HG02973 (cell line): ENCODE data around the gene CCT3.
"Not testable (repeated sequence)": the region's sequence is repeated elsewhere in the genome, so short reads cannot be mapped to it uniquely, and the experiment has no call there.

Experiments used
- ATAC-seq: cut with Tn5 transposase; IDR thresholded peaks from one replicate; pipeline ENCODE4 v1.9.1; 2021; ENCODE audit warnings: moderate library complexity; ENCODE audit not compliant: unreplicated experiment

The CCT3 gene

GRCh38 chr1:156337052-156337887, 822 bp downstream of the CCT3 start:
- no peak for ATAC-seq

GRCh38 chr1:156336242-156336641, 1.9 kb downstream of the CCT3 start:
- no peak for ATAC-seq

DNA sequence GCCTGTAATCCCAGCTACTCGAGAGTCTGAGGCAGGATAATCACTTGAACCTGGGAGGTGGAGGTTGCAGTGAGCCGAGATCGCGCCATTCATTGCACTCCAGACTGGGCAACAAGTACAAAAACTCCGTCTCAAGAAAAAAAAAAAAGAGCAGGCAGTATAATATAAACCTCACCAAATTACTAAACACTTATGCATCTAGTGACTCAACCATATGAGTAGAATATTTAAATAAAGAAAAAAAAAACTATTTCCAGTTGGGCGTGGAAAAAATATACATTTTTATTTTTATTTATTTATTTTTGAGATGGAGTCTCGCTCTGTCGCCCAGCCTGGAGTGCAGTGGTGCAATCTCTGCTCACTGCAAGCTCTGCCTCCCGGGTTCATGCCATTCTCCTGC, 14.9 kb downstream of the CCT3 start:
- not testable (repeated sequence) for ATAC-seq

GRCh38 chr1:156320560-156320959, 17.5 kb downstream of the CCT3 start:
- ATAC-seq, result no peak

- ATAC-seq, result no peak
Observed at GRCh38 chr1:156319664-156320063, 18.4 kb downstream of the CCT3 start.

DNA sequence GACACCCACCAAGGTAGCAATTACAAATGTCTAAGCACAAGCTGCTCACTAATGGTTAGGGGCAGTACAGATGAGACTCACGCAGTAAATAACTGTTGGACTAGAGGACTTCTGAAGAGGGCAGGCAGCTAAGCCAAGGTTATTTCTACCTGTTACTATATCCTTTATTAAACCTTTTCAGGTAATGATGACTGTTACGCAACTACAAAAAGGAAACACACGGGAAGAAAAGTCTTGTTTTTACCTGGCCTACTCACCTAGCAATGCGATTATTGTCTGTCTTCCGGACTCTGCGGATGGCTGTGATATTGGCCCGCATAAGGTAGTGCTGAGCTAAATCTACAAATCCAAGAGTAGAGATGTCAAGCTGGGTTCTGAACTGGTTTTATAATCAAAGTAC, 21.2 kb downstream of the CCT3 start:
- ATAC-seq, result no peak

DNA sequence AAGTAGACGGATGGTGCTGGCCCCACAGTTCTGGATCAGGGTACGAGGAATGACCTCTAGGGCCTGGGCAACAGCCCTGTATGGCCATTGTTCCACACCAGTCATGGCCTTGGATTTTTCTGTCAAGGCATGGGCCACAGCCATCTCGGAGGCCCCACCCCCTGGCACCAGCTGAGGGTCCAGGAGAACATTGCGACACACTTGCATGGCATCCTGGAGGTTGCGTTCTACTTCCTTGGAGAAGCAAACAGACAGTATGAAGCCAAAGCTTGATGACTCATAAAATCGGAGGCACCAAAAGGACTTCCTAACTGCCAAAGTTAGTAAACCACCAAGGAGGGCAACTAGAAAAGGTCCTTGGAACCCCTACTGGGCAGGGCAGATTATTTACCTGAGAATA, 27.1 kb downstream of the CCT3 start:
- no peak for ATAC-seq

- ATAC-seq, result no peak
Observed at GRCh38 chr1:156308078-156308477, 30.0 kb downstream of the CCT3 start.

- ATAC-seq, result no peak
Observed at GRCh38 chr1:156305215-156305614, 32.9 kb downstream of the CCT3 start.

GRCh38 chr1:156303241-156303640, 34.9 kb downstream of the CCT3 start:
- ATAC-seq, result no peak

- ATAC-seq, result no peak
Observed at GRCh38 chr1:156298852-156299357, 39.2 kb downstream of the CCT3 start, which contains the start of gene VHLL. Gene VHLL, minus strand, starts transcription at chr1:156299307. Its CDS starts 118 bp downstream, at chr1:156299189.

- ATAC-seq, result no peak
Observed at GRCh38 chr1:156295391-156295947, 42.6 kb downstream of the CCT3 start, which contains the start of gene GLMP. Gene GLMP, minus strand, starts transcription at chr1:156295679. Its CDS starts 34 bp downstream, at chr1:156295645.

DNA sequence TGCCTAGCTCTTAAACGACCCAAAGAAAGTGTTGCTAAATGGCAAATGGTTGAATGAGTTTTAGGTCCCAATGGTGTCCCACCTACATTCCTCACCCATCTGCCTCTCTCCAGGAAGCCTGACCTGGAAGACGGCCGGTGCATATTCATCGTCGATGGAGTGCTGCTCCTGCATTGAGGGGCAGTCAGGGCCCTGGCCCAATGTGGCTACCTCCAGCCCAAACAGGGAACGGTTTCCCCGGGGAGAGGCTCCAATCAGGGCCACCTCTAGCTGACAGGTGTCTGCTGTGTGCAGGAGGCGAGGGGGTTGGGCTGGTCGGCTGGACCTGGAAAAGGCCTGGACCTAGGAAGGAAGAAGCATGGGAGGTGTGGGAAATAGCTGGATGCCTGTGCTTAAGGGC, 44.2 kb downstream of the CCT3 start:
- ATAC-seq, result no peak

DNA sequence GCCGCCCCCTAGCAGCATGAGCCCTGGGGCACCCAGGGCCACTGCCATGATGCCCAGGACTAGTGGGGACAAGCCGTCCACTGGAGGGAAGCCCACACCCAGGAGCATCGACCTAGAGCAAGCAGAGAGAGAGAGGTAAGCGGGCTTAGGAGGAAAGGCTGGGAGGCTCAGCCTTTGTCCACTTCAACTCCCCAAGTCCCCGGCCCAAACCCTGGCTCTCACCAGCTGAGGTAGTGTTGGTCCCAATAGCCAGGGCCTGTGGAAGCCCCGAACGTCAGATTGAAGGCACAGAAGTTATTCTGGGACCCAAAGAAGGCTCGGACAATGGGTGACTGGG, 45.0 kb downstream of the CCT3 start:
- ATAC-seq, result no peak

DNA sequence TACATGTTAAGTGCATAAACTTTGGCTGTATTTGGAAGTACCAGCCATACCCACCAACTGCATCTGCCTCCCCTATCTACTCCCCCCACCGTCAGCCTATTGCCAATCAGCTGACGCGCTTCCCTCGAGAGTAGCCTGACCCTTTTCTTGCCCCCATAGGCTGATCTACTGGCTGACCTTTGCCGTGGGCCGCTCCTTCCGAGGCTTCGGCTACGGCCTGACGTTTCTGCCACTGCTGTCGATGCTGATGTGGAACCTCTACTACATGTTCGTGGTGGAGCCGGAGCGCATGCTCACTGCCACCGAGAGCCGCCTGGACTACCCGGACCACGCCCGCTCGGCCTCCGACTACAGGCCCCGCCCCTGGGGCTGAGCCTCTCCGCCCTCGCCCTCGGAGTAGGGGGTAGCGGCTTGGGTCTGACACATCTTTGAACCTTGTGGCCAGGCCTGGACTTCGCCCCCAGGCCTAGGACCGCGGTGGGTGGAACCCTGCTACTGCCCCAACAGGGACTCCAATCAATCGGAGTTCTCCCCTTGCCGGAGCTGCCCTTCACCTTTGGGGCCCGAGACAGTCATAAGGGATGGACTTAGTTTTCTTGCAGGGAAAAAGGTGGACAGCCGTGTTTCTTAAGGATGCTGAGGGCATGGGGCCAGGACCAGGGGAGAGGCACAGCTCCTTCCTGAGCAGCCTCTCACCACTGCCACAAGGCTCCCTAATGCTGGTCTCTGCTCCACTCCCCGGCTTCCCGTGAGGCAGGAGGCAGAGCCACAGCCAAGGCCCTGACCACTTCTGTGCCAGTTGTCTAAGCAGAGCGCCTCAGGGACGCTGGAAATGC, 46.6 kb downstream of the CCT3 start:
- ATAC-seq, result no peak

DNA sequence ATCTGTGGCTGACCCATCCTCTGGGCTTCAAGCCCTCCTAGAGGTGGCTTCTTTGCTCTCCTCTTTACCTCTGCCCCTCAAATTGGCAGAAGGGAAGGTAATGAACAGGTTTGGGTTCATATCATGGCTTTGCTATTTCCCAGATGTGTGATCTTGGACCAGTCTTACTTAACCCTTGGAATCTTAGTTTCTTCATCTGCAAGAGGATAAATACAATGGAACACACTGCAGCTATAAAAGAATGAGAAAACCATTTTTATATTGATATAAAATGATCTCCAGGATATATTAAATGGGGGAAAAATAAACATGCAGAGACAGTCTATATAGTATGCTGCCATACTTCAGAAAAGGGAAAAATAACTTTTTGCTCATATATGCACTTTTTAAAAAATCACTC, 48.2 kb downstream of the CCT3 start:
- ATAC-seq, result no peak

- ATAC-seq, result no peak
Observed at GRCh38 chr1:156286061-156286460, 52.0 kb downstream of the CCT3 start.

GRCh38 chr1:156285437-156285836, 52.7 kb downstream of the CCT3 start:
- ATAC-seq, result no peak

GRCh38 chr1:156284757-156285156, 53.3 kb downstream of the CCT3 start:
- ATAC-seq, result no peak

DNA sequence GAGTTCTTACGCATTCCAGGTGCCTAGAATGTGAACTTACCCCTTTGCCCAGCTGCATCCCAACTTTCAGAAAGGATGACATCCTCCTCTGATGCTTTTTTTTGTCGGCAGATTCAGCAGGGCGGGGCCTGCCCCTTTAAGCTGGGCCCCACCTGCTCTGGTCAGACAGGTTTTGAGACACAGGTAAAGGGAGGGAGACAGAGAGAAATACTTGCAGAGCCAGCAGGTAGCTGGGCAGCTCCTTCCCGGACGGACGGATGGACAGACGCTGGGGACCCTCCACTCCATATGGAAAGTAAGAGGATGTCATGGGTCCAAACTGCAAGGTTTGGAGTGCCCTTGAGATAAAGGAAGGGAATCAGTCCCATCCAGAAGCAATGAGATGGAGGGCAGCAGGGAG, 54.0 kb downstream of the CCT3 start, which contains the start of gene TMEM79:
Gene TMEM79 (plus strand): TSS at position 214 of the 400 bp plus-strand sequence. CDS start 902 bp downstream, outside the sequence.
- no peak for ATAC-seq

DNA sequence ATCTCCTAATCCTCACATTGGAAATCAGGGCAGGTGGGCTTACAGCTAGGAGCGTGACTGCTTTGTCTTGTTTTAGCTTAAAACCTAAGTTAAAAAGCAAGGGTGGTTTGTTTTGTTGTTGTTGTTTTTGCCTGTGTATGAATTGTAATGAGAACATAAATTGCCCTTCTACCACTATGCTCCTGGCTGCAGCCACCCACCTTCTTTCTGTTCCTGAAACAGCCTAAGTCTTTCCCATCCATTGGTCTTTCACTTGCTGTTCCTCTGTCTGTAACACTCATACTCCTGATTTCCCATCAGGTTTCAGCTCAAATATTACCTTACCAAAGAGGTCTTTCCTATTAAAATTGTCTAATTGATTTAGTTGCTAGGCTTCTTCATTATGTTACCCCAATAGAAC, 54.6 kb downstream of the CCT3 start:
- no peak for ATAC-seq
